Ovary (tissue), 9 donors: Measurements from ENCODE around the gene ATP10B. TPM values are rescaled to one million over a fixed set of nuclear protein-coding genes. Genes with fewer than 3 reads are reported as not detected.

Source experiments
- DNase-seq, 5 donors: peaks; one replicate each; pipeline ENCODE4 v3.0.0-alpha.2; 2019 to 2020
- H3K27ac ChIP-seq, 2 donors: fragments of 200-600 bp; one replicate each; pipeline versions ENCODE4 v1.5.1 to v1.8.0; 2019 to 2022
- H3K27me3 ChIP-seq: fragments of 200-600 bp; one replicate; pipeline ENCODE4 v1.8.0; 2022
- H3K36me3 ChIP-seq: fragments of 200-600 bp; sonication (generic); one replicate; pipeline ENCODE4 v1.5.1; 2019
- H3K4me1 ChIP-seq: one replicate; pipeline ENCODE4 v1.8.1; 2013; ENCODE audit warnings: mild to moderate bottlenecking, moderate library complexity; ENCODE audit not compliant: insufficient read depth
- H3K4me3 ChIP-seq: fragments of 200-600 bp; sonication (generic); one replicate; pipeline ENCODE4 v1.5.1; 2017
- H3K9me3 ChIP-seq, 2 donors: fragments of 200-600 bp in 1 of 2; sonication (generic) in 1 of 2; one replicate each; pipeline versions ENCODE4 v1.5.1 to v1.8.1; 2013 to 2019; ENCODE audit warnings: mild to moderate bottlenecking in 1 of 2, moderate library complexity in 1 of 2
- CTCF ChIP-seq, 3 donors: fragments of 450-650 bp in 2 of 3; fragments of 200-600 bp in 1 of 3; IDR thresholded peaks; one replicate each; pipeline versions ENCODE4 v1.5.1 to v1.8.0; 2016 to 2022; ENCODE audit warnings: antibody characterized with exemption in 3 of 3, mild to moderate bottlenecking in 1 of 3
- EP300 ChIP-seq: sonication (generic); formaldehyde crosslinking; IDR thresholded peaks from one replicate; pipeline ENCODE4 v1.6.1; 2017; ENCODE audit warnings: antibody characterized with exemption
- POLR2A ChIP-seq: fragments of 450-650 bp; IDR thresholded peaks from one replicate; pipeline ENCODE4 v1.6.1; 2017; ENCODE audit warnings: antibody characterized with exemption, mild to moderate bottlenecking, moderate library complexity
- WGBS, 3 donors: extraction: QIAGEN DNeasy Blood & Tissue Kit in 1 of 3; methylation state at CpG; one replicate each; pipeline versions ENCODE4 v1.1.5 to v1.1.7; 2013 to 2017; 5-methylcytosine and 5-hydroxymethylcytosine counted together
- intact Hi-C, 4 donors: fragments of 100-400 bp; cut with DNase I; formaldehyde crosslinking; loops; one replicate each; pipeline versions ENCODE4 v1.11.0 to v1.15.1; 2022 to 2023
- polyA plus RNA-seq, 2 donors: library from polyadenylated mRNA; stranded (reverse); fragments of 200-250 nt in 1 of 2; fragments of 350-450 nt in 1 of 2; fragmentation: Illumina TruSeq in 1 of 2; extraction: RNeasy Lipid Tissue Mini Kit (QIAGEN cat#74804) in 1 of 2; gene quantifications; one replicate each; pipeline ENCODE4 v1.2.3, GENCODE V29; 2013 to 2014
- total RNA-seq, 7 donors: library from RNA; depleted of rRNA in 2 of 7; stranded (reverse); fragments of >200 nt in 2 of 7; fragmentation: NEBNext Ultra II Directional in 3 of 7; extraction: Animal tissue kit (Norgen Biotek cat#: 25700) in 3 of 7; gene quantifications; one replicate each; pipeline versions ENCODE4 v1.1.0 to v1.2.4, GENCODE V29; 2016 to 2023
- donor health status: DM: no; HTN: no; CAD: no; lungs with moderate emphysema.
- donor health status: DM: no; HTN: no; CAD: no.
- donor health status: Bipolar disorder and iron deficiency.
- donor health status: DM: yes; HTN: yes; CAD: no.
- donor health status: DM: no; HTN: no; CAD: no.
- donor health status: DM: yes; HTN: yes; CAD: no.

ATP10B gene
- total and polyA plus RNA-seq, 9 donors = 0.02 to 19.1 (median 0.34) TPM; not detected in 1

DNA sequence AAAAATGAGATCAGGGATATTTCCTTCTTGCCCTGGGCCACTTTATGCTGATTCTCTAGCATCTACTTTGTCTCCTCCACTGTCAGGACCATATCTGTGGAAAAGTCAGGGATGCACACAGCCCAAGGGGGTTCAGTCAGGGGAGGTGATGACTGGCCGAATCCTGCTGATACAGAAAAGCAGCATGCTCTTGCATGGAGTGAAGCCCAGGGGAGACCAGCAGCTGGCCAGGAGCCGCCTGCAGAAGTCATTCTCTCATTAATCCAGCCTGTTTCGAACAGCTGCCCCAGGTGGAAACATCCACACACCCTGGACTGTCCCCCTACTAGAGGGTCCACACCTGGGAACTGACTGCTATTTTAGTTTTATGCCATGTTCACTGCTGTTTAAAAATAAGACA lies 177.1 kb downstream of the ATP10B start:
- DNase-seq = no peak
- Histone ChIP-seq H3K9me3 (no peaks in the 10 kb centered on the region), H3K27ac (no peak overlapping the region), H3K27me3 (no peaks in the 10 kb centered on the region), H3K4me1 (no peaks in the 10 kb centered on the region), H3K36me3 (no peaks in the 10 kb centered on the region), H3K4me3 (no peak overlapping the region)
- 43 to 72% (median 43%) methylated on average over 3 of the region's 3 CpGs for WGBS, 3 donors
- TF ChIP-seq EP300 = no peak
- no peak for TF ChIP-seq CTCF (IDR thresholded peaks at IDR 0.05)
- TF ChIP-seq POLR2A = no peak
- intact Hi-C loops = no loop called here

DNA sequence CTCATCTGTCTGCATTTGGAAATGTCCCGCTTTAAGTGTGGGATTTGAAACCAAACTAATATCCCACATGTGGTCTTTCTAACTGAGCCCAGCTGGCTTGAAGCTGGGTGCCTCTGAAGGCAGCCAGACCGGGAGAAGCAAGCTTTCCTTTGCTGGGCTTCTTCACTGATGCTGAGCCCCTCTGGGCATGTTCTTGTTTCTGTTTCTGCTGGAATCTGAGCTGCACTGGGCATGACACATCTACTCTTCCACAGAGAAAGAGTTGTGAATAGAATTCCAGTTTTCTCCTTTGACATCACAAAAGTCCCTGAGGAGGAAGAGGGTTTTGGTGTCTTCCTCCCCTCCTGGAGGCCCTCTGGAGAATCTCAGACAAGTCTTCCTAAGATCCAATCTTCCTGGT lies 179.5 kb downstream of the ATP10B start:
- Histone ChIP-seq H3K4me1 (no peaks in the 10 kb centered on the region), H3K4me3 (no peak overlapping the region), H3K27ac (no peak overlapping the region), H3K36me3 (no peaks in the 10 kb centered on the region), H3K9me3 (no peaks in the 10 kb centered on the region), H3K27me3 (no peaks in the 10 kb centered on the region)
- no peak for TF ChIP-seq POLR2A
- TF ChIP-seq CTCF (IDR thresholded peaks at IDR 0.05) = no peak
- DNase-seq = no peak
- intact Hi-C loops = no loop called here
- 0 to 63% (median 40%) methylated on average over 2 of the region's 2 CpGs for WGBS, 3 donors

GRCh38 chr5:160668356-160668755 lies 183.7 kb downstream of the ATP10B start:
- H3K4me3 ChIP-seq = no peak overlapping the region
- no peak overlapping the region for H3K27ac ChIP-seq
- DNase-seq = no peak
- TF ChIP-seq EP300 (no peak), CTCF (IDR thresholded peaks at IDR 0.05) (no peak)
- H3K9me3 ChIP-seq = no peaks in the 10 kb centered on the region
- H3K27me3 ChIP-seq = no peaks in the 10 kb centered on the region
- intact Hi-C loops = no loop called here
- 74 to 79% (median 78%) methylated on average over 2 of the region's 2 CpGs for WGBS, 3 donors
- H3K36me3 ChIP-seq = no peaks in the 10 kb centered on the region
- H3K4me1 ChIP-seq = no peaks in the 10 kb centered on the region

GRCh38 chr5:160667160-160667559 lies 184.9 kb downstream of the ATP10B start:
- no peaks in the 10 kb centered on the region for H3K27me3 ChIP-seq
- WGBS, 3 donors = 25 to 39% (median 29%) methylated on average over 5 of the region's 5 CpGs
- no peaks in the 10 kb centered on the region for H3K4me1 ChIP-seq
- H3K36me3 ChIP-seq = no peaks in the 10 kb centered on the region
- no peak overlapping the region for H3K4me3 ChIP-seq
- DNase-seq = no peak
- H3K27ac ChIP-seq = no peak overlapping the region
- H3K9me3 ChIP-seq = no peaks in the 10 kb centered on the region
- TF ChIP-seq EP300 (no peak), POLR2A (no peak), CTCF (IDR thresholded peaks at IDR 0.05) (no peak)
- intact Hi-C loops = no loop called here

- Histone ChIP-seq H3K9me3 (no peaks in the 10 kb centered on the region), H3K27ac (no peak overlapping the region), H3K27me3 (no peaks in the 10 kb centered on the region), H3K36me3 (no peaks in the 10 kb centered on the region), H3K4me1 (no peaks in the 10 kb centered on the region), H3K4me3 (no peak overlapping the region)
- DNase-seq = no peak
- intact Hi-C loops = no loop called here
- 63 to 72% (median 66%) methylated on average over 3 of the region's 3 CpGs for WGBS, 3 donors
- TF ChIP-seq EP300 (no peak), POLR2A (no peak), CTCF (IDR thresholded peaks at IDR 0.05) (no peak)
These were observed 186.6 kb downstream of the ATP10B start for GRCh38 chr5:160665460-160665859.
